ENCODE results near the gene SEMA3E. TPM values are rescaled to one million over a fixed set of nuclear protein-coding genes. Genes with fewer than 3 reads are reported as not detected.

Gene SEMA3E
- total RNA-seq (10 to 100 TPM in 1 of 2 donors, 1 to 10 TPM in 1; 4.9 to 23.5 TPM), polyA plus RNA-seq (1 to 10 TPM; 1.0 to 1.3 TPM)
- long read RNA-seq, donor 1, full-length matches to known transcripts, result 7 of 7 reads
- long read RNA-seq, donor 1, partial matches to known transcripts, result 0 of 7 reads
- long read RNA-seq, donor 1, other reads (novel, unspliced or antisense), result 0 of 7 reads
- long read RNA-seq, donor 2, result 0 reads
- long read RNA-seq, donor 3, full-length matches to known transcripts, result 3 of 3 reads
- long read RNA-seq, donor 3, partial matches to known transcripts, result 0 of 3 reads
- long read RNA-seq, donor 3, other reads (novel, unspliced or antisense), result 0 of 3 reads
- long read RNA-seq, donor 4, result 0 reads
- long read RNA-seq, donor 5, full-length matches to known transcripts, result 2 of 2 reads
- long read RNA-seq, donor 5, partial matches to known transcripts, result 0 of 2 reads
- long read RNA-seq, donor 5, other reads (novel, unspliced or antisense), result 0 of 2 reads

- Histone ChIP-seq H3K4me3 (peak within 1 kb of the TSS; percentile 24), H3K27ac (ENCODE audit: low read depth in 1 of 2, low read length in 1 of 2) (peak within 1 kb of the TSS in 1 of 2 donors; percentile 6), H3K9ac (ENCODE audit: insufficient read depth in 1 of 2, low read length in 2 of 2) (peak within 1 kb of the TSS; percentile 55 to 89), H3K4me1 (ENCODE audit: control insufficient read depth in 5 of 5, insufficient read depth in 5 of 5, low read length in 5 of 5) (peaks cover 0 to 5% (median 0%) of the 10 kb centered on the region in 5 donors), H3K9me3 (ENCODE audit: control insufficient read depth in 4 of 4, insufficient read depth in 3 of 4, low read length in 3 of 4) (no peaks in the 10 kb centered on the region), H3K27me3 (ENCODE audit: control insufficient read depth in 3 of 3, insufficient read depth in 3 of 3, low read length in 2 of 3) (no peaks in the 10 kb centered on the region), H3K36me3 (ENCODE audit: control insufficient read depth in 4 of 4, insufficient read depth in 4 of 4, low read length in 4 of 4) (no peaks in the 10 kb centered on the region)
- peak; percentile 37 for ATAC-seq (ENCODE audit: insufficient read depth, low FRiP score)
- DNase-seq, result peak; percentile 60 to 82 (median 73)
- 1 to 2% methylated on average over 25 of the region's 25 CpGs for WGBS, 2 donors
- no peak for TF ChIP-seq CTCF (IDR thresholded peaks at IDR 0.05; ENCODE audit: control extremely low read depth, extremely low read depth)
Observed at GRCh38 chr7:83648464-83649241, at the start of gene SEMA3E. Gene SEMA3E (minus strand): TSS chr7:83649139.

- Histone ChIP-seq H3K36me3 (ENCODE audit: control insufficient read depth in 4 of 4, insufficient read depth in 4 of 4, low read length in 4 of 4) (no peaks in the 10 kb centered on the region), H3K9me3 (ENCODE audit: control insufficient read depth in 4 of 4, insufficient read depth in 3 of 4, low read length in 3 of 4) (no peaks in the 10 kb centered on the region), H3K27me3 (ENCODE audit: control insufficient read depth in 3 of 3, insufficient read depth in 3 of 3, low read length in 2 of 3) (no peaks in the 10 kb centered on the region), H3K4me3 (no peak overlapping the region), H3K4me1 (ENCODE audit: control insufficient read depth in 5 of 5, insufficient read depth in 5 of 5, low read length in 5 of 5) (peaks cover 0 to 12% (median 0%) of the 10 kb centered on the region in 5 donors), H3K9ac (ENCODE audit: insufficient read depth in 1 of 2, low read length in 2 of 2) (no peak overlapping the region), H3K27ac (ENCODE audit: low read depth in 1 of 2, low read length in 1 of 2) (no peak overlapping the region)
- 84 to 86% methylated on average over 5 of the region's 5 CpGs for WGBS, 2 donors
- DNase-seq (no peak), ATAC-seq (ENCODE audit: insufficient read depth, low FRiP score) (no peak)
- TF ChIP-seq CTCF (IDR thresholded peaks at IDR 0.05; ENCODE audit: control extremely low read depth, extremely low read depth), result no peak
Observed at GRCh38 chr7:83697804-83698530, 49.0 kb upstream of the SEMA3E start.

GRCh38 chr7:83696101-83696500, 47.2 kb upstream of the SEMA3E start:
- no peak for ATAC-seq (ENCODE audit: insufficient read depth, low FRiP score)
- TF ChIP-seq CTCF (IDR thresholded peaks at IDR 0.05; ENCODE audit: control extremely low read depth, extremely low read depth), result no peak
- Histone ChIP-seq H3K9me3 (ENCODE audit: control insufficient read depth in 4 of 4, insufficient read depth in 3 of 4, low read length in 3 of 4) (no peaks in the 10 kb centered on the region), H3K4me1 (ENCODE audit: control insufficient read depth in 5 of 5, insufficient read depth in 5 of 5, low read length in 5 of 5) (no peaks in the 10 kb centered on the region), H3K9ac (ENCODE audit: insufficient read depth in 1 of 2, low read length in 2 of 2) (no peak overlapping the region), H3K36me3 (ENCODE audit: control insufficient read depth in 4 of 4, insufficient read depth in 4 of 4, low read length in 4 of 4) (no peaks in the 10 kb centered on the region), H3K27me3 (ENCODE audit: control insufficient read depth in 3 of 3, insufficient read depth in 3 of 3, low read length in 2 of 3) (no peaks in the 10 kb centered on the region), H3K4me3 (no peak overlapping the region), H3K27ac (ENCODE audit: low read depth in 1 of 2, low read length in 1 of 2) (no peak overlapping the region)
- 90 to 96% methylated on average over 2 of the region's 2 CpGs for WGBS, 2 donors
- no peak for DNase-seq

All from lung (tissue), 16 donors.